CD4-positive, CD25-positive, alpha-beta regulatory T cell (primary cell): ENCODE measurements around the gene SPEM1. TPM values are rescaled to one million over a fixed set of nuclear protein-coding genes. Genes with fewer than 3 reads are reported as not detected.
A peak's percentile ranks its signal among the peaks of the same experiment; 100 is the strongest.
"Not testable (repeated sequence)": the region's sequence is repeated elsewhere in the genome, so short reads cannot be mapped to it uniquely, and the experiment has no call there.

Experiments
- ATAC-seq, 2 donors: fragments of 150-1000 bp; cut with Tn5 transposase; one replicate each; pipeline ENCODE4 v1.10.0; 2021; ENCODE audit warnings: low read depth in 2 of 2, moderate number of reproducible peaks in 2 of 2, moderate library complexity in 1 of 2
- DNase-seq, 3 donors: peaks; one replicate each; pipeline versions ENCODE4 v3.0.0 to v3.0.0-alpha.2; 2012 to 2022; ENCODE audit warnings: mixed read lengths in 1 of 3
- H3K27ac ChIP-seq: one replicate; pipeline ENCODE4 v1.7.0; 2013; ENCODE audit warnings: mild to moderate bottlenecking, low read length; ENCODE audit not compliant: insufficient read depth, poor library complexity, severe bottlenecking
- H3K27me3 ChIP-seq: one replicate; pipeline ENCODE4 v1.7.0; 2013; ENCODE audit warnings: low read length; ENCODE audit not compliant: control insufficient read depth, insufficient read depth
- H3K36me3 ChIP-seq: one replicate; pipeline ENCODE4 v1.7.0; 2013; ENCODE audit warnings: mild to moderate bottlenecking, low read length, moderate library complexity; ENCODE audit not compliant: control insufficient read depth, insufficient read depth
- H3K4me1 ChIP-seq: 2 replicates; pipeline ENCODE4 v1.7.0; 2013; ENCODE audit warnings: mild to moderate bottlenecking, low read length; ENCODE audit not compliant: insufficient read depth, control insufficient read depth, poor library complexity, severe bottlenecking
- H3K4me3 ChIP-seq: one replicate; pipeline ENCODE4 v1.7.0; 2013; ENCODE audit warnings: low read depth, mild to moderate bottlenecking, low read length, moderate library complexity
- H3K9me3 ChIP-seq, 2 experiments: 1 replicate in 1 of 2; 2 replicates in 1 of 2; pipeline ENCODE4 v1.7.0; 2013; ENCODE audit warnings: low read length in 2 of 2, mild to moderate bottlenecking in 1 of 2, moderate library complexity in 1 of 2; ENCODE audit not compliant: control insufficient read depth in 2 of 2
- H3K27ac Mint-ChIP-seq, 3 donors: one replicate each; pipeline ENCODE4 v1.8.0; 2020 to 2022; ENCODE audit warnings: mild to moderate bottlenecking in 3 of 3, mixed read lengths in 3 of 3, moderate library complexity in 2 of 3
- H3K27me3 Mint-ChIP-seq: one replicate; pipeline ENCODE4 v1.8.0; 2022; ENCODE audit warnings: mild to moderate bottlenecking, mixed read lengths
- H3K36me3 Mint-ChIP-seq: one replicate; pipeline ENCODE4 v1.8.0; 2020; ENCODE audit warnings: mixed read lengths
- H3K4me1 Mint-ChIP-seq, 4 donors: one replicate each; pipeline ENCODE4 v1.8.0; 2020 to 2022; ENCODE audit warnings: mixed read lengths in 4 of 4, mild to moderate bottlenecking in 1 of 4
- H3K4me3 Mint-ChIP-seq, 4 donors: one replicate each; pipeline ENCODE4 v1.8.0; 2020 to 2022; ENCODE audit warnings: mild to moderate bottlenecking in 4 of 4, mixed read lengths in 4 of 4, moderate library complexity in 3 of 4
- H3K9me3 Mint-ChIP-seq, 7 donors: one replicate each; pipeline ENCODE4 v1.8.0; 2020 to 2022; ENCODE audit warnings: mixed read lengths in 7 of 7, mild to moderate bottlenecking in 3 of 7, moderate library complexity in 2 of 7
- polyA plus RNA-seq, 4 donors: library from polyadenylated mRNA; unstranded; fragments of 300-500 nt; fragmentation: Illumina TruSeq; gene quantifications; one replicate each; pipeline ENCODE4 v1.2.3, GENCODE V29; 2021
- total RNA-seq: library from RNA; stranded (reverse); gene quantifications from one replicate; pipeline ENCODE4 v1.2.3, GENCODE V29; 2022

The SPEM1 gene
- total and polyA plus RNA-seq, 5 donors from 2014 or later, result not detected

GRCh38 chr17:7465597-7466275, 45.6 kb downstream of the SPEM1 start:
- Mint-ChIP-seq H3K9me3 (no peaks in the 10 kb centered on the region), H3K4me1 (peaks cover 0 to 22% (median 2%) of the 10 kb centered on the region in 4 donors), H3K4me3 (no peak overlapping the region), H3K27ac (no peak overlapping the region), H3K36me3 (peaks cover 14% of the 10 kb centered on the region), H3K27me3 (no peaks in the 10 kb centered on the region)
- H3K27me3 ChIP-seq, result no peaks in the 10 kb centered on the region
- no peaks in the 10 kb centered on the region for H3K4me1 ChIP-seq
- DNase-seq (no peak), ATAC-seq (no peak)
- no peak overlapping the region for H3K4me3 ChIP-seq
- no peaks in the 10 kb centered on the region for H3K9me3 ChIP-seq
- H3K36me3 ChIP-seq, result peaks cover 36% of the 10 kb centered on the region
- H3K27ac ChIP-seq, result no peak overlapping the region

GRCh38 chr17:7466318-7466638, 46.2 kb downstream of the SPEM1 start:
- no peaks in the 10 kb centered on the region for H3K9me3 Mint-ChIP-seq
- H3K27me3 Mint-ChIP-seq, result no peaks in the 10 kb centered on the region
- no peak overlapping the region for H3K4me3 Mint-ChIP-seq
- Histone ChIP-seq H3K27me3 (no peaks in the 10 kb centered on the region), H3K36me3 (peaks cover 36% of the 10 kb centered on the region), H3K9me3 (no peaks in the 10 kb centered on the region), H3K4me1 (no peaks in the 10 kb centered on the region), H3K4me3 (no peak overlapping the region), H3K27ac (no peak overlapping the region)
- H3K27ac Mint-ChIP-seq, result no peak overlapping the region
- peaks cover 0 to 25% (median 3%) of the 10 kb centered on the region in 4 donors for H3K4me1 Mint-ChIP-seq
- DNase-seq (no peak), ATAC-seq (no peak)
- H3K36me3 Mint-ChIP-seq, result peaks cover 10% of the 10 kb centered on the region

GRCh38 chr17:7466639-7467341, 46.7 kb downstream of the SPEM1 start:
- H3K4me1 Mint-ChIP-seq, result peaks cover 0 to 29% (median 8%) of the 10 kb centered on the region in 4 donors
- H3K4me3 Mint-ChIP-seq, result no peak overlapping the region
- H3K4me3 ChIP-seq, result no peak overlapping the region
- H3K9me3 ChIP-seq, result no peaks in the 10 kb centered on the region
- no peaks in the 10 kb centered on the region for H3K27me3 ChIP-seq
- ATAC-seq (peak in 1 of 2 donors; percentile 14), DNase-seq (no peak)
- H3K27ac ChIP-seq, result no peak overlapping the region
- H3K36me3 ChIP-seq, result peaks cover 36% of the 10 kb centered on the region
- H3K27me3 Mint-ChIP-seq, result peaks cover 1% of the 10 kb centered on the region
- H3K9me3 Mint-ChIP-seq, result no peaks in the 10 kb centered on the region
- H3K27ac Mint-ChIP-seq, result peak overlapping the region in 1 of 3 donors; percentile 75
- H3K4me1 ChIP-seq, result no peaks in the 10 kb centered on the region
- peaks cover 8% of the 10 kb centered on the region for H3K36me3 Mint-ChIP-seq

- Mint-ChIP-seq H3K9me3 (no peaks in the 10 kb centered on the region), H3K4me1 (peaks cover 0 to 36% (median 11%) of the 10 kb centered on the region in 4 donors), H3K36me3 (peaks cover 8% of the 10 kb centered on the region), H3K4me3 (no peak overlapping the region), H3K27me3 (peaks cover 4% of the 10 kb centered on the region), H3K27ac (no peak overlapping the region)
- H3K27ac ChIP-seq, result no peak overlapping the region
- no peak for DNase-seq
- no peaks in the 10 kb centered on the region for H3K9me3 ChIP-seq
- H3K36me3 ChIP-seq, result peaks cover 36% of the 10 kb centered on the region
- H3K27me3 ChIP-seq, result no peaks in the 10 kb centered on the region
- no peak for ATAC-seq
- no peaks in the 10 kb centered on the region for H3K4me1 ChIP-seq
- no peak overlapping the region for H3K4me3 ChIP-seq
Observed at GRCh38 chr17:7467498-7467897, 47.4 kb downstream of the SPEM1 start.

- Histone ChIP-seq H3K27ac (no peak overlapping the region), H3K4me3 (no peak overlapping the region), H3K9me3 (no peaks in the 10 kb centered on the region), H3K4me1 (no peaks in the 10 kb centered on the region), H3K27me3 (no peaks in the 10 kb centered on the region), H3K36me3 (peaks cover 33% of the 10 kb centered on the region)
- Mint-ChIP-seq H3K9me3 (no peaks in the 10 kb centered on the region), H3K27ac (no peak overlapping the region), H3K4me3 (no peak overlapping the region), H3K27me3 (peaks cover 4% of the 10 kb centered on the region), H3K36me3 (peaks cover 8% of the 10 kb centered on the region), H3K4me1 (peaks cover 0 to 37% (median 11%) of the 10 kb centered on the region in 4 donors)
- ATAC-seq (no peak), DNase-seq (no peak)
Observed at GRCh38 chr17:7468290-7468689, 48.2 kb downstream of the SPEM1 start.

- H3K4me1 ChIP-seq, result no peaks in the 10 kb centered on the region
- no peak overlapping the region for H3K27ac ChIP-seq
- H3K4me3 ChIP-seq, result no peak overlapping the region
- H3K27me3 Mint-ChIP-seq, result peaks cover 4% of the 10 kb centered on the region
- H3K9me3 Mint-ChIP-seq, result no peaks in the 10 kb centered on the region
- H3K4me1 Mint-ChIP-seq, result peaks cover 0 to 42% (median 11%) of the 10 kb centered on the region in 4 donors
- H3K4me3 Mint-ChIP-seq, result no peak overlapping the region
- peaks cover 29% of the 10 kb centered on the region for H3K36me3 ChIP-seq
- no peak overlapping the region for H3K27ac Mint-ChIP-seq
- peaks cover 8% of the 10 kb centered on the region for H3K36me3 Mint-ChIP-seq
- no peaks in the 10 kb centered on the region for H3K27me3 ChIP-seq
- ATAC-seq (no peak), DNase-seq (no peak)
- no peaks in the 10 kb centered on the region for H3K9me3 ChIP-seq
Observed at GRCh38 chr17:7468804-7469389, 48.8 kb downstream of the SPEM1 start.

GRCh38 chr17:7469843-7470242, 49.7 kb downstream of the SPEM1 start:
- H3K27ac ChIP-seq, ATAC-seq, H3K4me3 Mint-ChIP-seq, H3K4me1 ChIP-seq, H3K4me3 ChIP-seq, H3K9me3 ChIP-seq, H3K36me3 Mint-ChIP-seq, H3K27me3 Mint-ChIP-seq, DNase-seq, H3K27ac Mint-ChIP-seq, H3K27me3 ChIP-seq, H3K9me3 Mint-ChIP-seq: not testable (repeated sequence)
- H3K4me1 Mint-ChIP-seq, result peaks cover 0 to 47% (median 11%) of the 10 kb centered on the region in 4 donors
- peaks cover 27% of the 10 kb centered on the region for H3K36me3 ChIP-seq
